ENCODE results near the gene ZNF710.

DNA sequence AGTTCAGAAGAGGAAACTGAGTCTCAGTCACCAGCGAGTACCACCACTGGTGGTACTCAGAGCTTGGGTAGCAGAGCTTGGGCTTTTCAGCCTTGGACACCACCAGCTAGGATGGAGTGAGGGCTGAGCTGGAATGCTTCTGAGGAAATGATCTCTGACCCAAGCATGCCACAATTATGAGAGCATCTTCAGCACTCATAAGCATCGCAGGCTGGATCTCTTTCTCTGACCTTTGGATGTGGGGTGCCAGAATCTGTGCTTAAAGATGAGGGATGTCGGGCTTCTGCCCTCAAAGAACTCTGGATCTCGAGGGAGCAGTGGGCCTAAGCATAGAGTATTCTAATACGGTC is 36.4 kb downstream of the ZNF710 start:
- no peak for TF ChIP-seq POLR2A (IDR thresholded peaks at IDR 0.05)
- TF ChIP-seq, protein P1, sequence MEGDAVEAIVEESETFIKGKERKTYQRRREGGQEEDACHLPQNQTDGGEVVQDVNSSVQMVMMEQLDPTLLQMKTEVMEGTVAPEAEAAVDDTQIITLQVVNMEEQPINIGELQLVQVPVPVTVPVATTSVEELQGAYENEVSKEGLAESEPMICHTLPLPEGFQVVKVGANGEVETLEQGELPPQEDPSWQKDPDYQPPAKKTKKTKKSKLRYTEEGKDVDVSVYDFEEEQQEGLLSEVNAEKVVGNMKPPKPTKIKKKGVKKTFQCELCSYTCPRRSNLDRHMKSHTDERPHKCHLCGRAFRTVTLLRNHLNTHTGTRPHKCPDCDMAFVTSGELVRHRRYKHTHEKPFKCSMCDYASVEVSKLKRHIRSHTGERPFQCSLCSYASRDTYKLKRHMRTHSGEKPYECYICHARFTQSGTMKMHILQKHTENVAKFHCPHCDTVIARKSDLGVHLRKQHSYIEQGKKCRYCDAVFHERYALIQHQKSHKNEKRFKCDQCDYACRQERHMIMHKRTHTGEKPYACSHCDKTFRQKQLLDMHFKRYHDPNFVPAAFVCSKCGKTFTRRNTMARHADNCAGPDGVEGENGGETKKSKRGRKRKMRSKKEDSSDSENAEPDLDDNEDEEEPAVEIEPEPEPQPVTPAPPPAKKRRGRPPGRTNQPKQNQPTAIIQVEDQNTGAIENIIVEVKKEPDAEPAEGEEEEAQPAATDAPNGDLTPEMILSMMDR (IDR thresholded peaks at IDR 0.05) = no peak

All from adrenal gland (tissue), 5 donors.